GM19035 (cell line): ENCODE measurements around the gene LARP4B.

ENCODE experiments used
- ATAC-seq: cut with Tn5 transposase; IDR thresholded peaks from one replicate; pipeline ENCODE4 v1.9.1; 2021; ENCODE audit not compliant: unreplicated experiment

Gene LARP4B

DNA sequence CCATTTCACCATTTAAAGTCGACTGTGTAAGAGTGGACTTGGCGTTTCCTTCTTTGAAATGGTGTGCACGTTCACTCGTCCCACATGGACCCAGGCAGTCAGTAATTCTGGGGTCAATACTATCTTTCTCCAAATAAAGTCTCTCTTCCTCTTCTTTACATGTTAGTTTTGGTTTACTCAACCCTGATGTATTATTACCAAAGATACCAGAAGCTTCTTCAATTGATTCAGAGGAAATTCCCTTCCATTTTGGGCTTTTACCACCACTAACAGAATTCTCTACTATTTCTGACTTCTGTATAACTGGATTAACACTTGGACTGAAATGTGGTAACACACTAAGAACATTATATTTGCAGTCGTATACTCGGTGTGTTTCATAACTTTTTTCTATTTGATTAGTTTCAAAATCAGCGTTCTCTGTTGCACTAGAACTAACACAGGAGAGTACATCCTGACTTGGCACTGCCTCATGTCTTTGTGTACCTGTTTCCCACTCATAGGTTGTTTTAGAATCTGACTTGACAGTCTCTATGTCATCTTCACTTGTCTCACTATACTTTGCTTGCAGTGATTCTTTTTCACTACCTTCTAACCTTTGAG, 60.8 kb downstream of the LARP4B start:
- ATAC-seq: no peak

DNA sequence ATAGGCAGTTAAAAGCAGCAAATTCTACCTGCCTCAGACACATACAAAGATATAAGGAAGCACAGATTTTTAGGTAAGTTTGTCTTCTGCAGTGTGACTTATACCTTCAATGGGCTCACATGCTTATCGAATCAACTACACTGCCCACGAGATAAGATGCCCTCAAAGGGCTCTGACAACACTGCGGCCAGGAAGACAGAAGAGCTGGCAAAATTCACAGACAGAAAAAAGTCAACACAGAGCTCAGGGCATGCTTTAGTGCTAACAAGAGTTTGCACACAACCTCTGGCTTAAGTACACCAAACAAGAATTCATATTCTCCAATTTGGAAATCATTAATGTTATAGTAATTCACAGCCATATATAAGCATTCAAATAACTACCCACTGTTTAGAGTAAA, 62.3 kb downstream of the LARP4B start:
- no peak for ATAC-seq

DNA sequence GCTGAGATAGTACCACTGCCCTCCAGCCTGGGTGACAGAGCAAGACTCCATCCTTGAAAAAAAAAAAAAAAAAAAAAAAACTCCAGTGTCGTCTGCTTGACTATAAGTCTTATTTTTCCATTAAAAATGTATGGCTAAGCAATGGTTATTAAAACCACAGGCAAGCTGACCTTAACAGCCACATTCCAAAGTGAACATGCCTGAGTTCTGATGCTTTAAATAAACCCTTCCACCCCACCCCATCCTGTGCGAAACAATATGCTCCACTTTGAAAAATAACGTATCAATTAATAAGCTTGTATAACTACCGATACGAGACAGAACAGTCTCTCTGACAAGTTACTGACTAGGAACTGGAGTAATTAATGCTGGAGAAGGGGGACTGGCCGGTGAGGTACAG, 63.7 kb downstream of the LARP4B start:
- ATAC-seq: no peak

DNA sequence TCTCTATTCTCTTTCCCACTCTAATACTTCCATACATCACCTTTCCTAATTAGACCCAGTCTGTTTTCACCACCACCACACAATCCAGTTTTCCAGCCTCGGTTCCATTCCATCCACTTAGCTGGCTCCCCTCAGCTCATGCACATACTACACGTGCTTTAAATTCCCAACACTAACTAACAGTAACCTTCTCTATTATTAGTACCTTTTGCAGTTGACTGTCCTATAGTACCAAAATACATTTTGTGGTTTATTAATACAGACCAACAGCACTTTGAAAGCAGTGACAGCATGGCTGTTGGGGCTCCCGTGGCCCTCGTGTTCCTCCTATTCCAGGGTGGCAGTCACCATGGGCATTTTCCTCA, 64.9 kb downstream of the LARP4B start:
- ATAC-seq: no peak

DNA sequence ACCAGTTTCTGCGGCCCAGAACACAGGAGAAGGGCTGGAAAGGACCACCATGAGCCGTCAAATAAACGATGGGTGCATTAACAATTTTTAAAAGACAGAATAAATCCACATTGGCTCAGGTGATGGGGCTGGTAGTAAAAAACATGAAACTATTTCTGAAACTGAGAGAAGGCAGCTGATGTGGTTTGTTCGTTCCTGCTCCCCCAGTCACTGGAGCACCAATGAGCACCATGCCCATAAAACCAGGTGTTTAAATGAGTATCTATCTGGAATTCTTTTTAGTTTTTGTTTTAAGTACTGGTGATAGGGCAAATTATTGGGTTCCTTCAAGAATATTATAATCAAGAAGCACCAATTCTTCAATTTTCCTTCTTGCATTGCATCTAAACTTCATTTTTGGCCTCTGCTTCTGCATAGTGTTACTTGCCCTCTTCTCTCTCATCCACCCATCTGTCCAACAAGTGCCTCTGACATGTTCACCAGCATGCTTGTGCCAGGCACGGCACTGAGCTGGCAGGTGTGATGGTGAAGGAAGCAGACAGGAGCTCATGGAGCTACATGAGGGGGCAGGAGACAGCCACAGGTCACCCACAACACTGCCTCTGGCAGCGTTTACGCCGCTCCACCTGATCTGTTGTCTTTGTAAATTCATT, 65.5 kb downstream of the LARP4B start:
- ATAC-seq: no peak

DNA sequence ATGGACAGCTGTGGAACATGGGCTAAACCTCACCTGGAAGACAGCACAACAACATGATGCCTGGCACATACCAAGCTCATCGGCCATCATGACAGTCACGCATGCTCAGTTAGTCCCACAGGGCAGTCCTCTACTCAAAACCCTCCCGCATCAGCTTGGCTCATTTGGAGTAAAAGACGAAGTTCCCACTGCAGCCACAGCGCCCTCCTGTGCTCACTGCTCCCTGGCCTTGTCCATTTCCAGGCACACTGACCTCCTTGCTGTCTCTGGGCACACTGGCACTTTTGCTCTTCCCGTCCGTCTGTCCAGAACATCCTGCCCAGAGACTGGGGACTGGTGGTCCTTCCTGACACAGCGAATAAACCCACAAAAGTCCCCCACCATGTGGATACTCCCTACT, 66.2 kb downstream of the LARP4B start:
- no peak for ATAC-seq

DNA sequence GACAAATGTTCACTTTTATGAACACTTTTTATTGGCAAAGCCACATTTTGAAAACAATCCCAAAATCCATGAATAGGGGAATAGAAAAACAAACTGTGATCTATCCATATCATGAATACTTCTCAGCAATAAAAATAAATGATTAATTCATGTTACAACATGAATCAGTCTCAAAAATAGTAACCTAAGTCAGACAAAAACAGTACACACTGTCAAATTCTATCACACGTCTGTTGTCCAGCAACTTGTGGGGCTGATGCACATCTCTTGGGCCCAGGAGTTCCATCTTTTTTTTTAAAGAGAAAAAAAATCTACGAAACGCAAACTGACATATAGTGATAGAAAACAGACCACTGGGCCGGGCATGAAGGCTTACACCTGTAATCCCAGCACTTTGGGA, 71.0 kb downstream of the LARP4B start:
- ATAC-seq: no peak

DNA sequence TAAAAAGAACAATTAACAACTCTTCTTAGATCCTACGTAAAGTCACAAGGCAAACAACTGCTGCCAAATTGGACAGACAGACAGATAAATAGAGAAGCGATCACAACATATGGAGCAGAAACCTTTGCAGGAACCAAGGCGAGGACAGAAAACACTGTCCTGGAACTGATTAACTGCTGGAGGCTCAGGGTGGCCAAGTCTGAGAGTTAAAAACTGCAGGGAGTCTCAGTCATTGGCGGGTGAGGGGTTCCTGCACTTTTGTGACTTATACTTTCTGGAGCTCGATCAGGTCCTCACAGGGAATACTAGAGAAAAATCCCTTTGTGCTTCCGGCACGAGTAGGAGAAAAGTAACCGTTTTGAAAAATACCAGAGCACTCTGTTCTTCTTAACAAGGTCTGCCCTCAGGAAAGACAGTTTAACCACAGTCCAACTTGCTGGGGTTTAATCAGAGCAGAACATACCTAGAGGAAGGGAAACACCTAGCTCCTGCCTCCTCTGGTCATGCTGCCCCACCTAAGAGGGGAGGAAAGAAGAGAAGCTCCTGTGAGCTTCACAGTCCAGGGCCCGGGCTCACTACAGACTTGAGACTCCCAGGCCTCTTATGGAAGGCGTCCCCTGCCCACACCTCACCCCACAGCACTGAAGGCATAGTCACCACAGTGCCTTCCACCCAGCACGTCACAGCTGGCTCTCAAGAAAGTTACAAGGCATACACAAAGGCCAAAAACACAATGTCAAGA, 74.9 kb downstream of the LARP4B start:
- no peak for ATAC-seq

DNA sequence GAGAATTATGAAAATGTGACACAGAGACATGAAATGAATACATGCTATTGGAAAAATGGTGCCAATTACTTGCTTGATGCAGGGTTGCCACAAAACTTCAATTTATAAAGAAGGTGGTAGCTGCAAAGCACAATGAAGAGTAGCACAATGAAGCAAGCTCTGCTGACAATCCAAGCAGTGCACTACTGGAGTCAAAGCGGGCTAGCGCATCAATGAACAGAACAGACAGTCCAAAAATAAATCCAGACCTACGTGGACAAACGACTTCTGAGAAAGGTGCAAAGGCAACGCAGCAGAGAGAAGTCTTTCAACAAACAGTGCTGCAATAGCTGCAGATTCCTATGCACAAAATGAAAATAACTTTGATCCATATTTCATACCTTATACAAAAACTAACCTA, 75.8 kb downstream of the LARP4B start:
- ATAC-seq: no peak

DNA sequence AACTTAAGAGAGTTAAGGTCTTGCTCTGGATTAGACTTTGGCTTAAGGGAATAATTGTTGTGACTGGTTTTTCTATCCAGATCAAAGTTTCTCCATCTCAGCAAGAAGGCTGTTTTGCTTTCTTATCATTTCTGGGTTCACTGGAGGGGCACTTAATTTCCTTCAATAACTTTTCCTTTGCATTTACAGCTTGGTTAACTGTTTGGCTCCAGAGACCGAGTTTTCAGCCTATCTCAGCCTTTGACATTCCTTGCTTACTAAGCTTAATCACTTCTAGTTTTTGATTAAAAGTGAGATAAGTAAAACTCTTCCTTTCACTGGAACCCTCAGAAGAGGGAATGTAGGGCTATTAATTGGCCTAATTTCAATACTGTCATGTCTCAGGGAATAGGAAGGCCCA, 76.4 kb downstream of the LARP4B start:
- ATAC-seq: no peak

DNA sequence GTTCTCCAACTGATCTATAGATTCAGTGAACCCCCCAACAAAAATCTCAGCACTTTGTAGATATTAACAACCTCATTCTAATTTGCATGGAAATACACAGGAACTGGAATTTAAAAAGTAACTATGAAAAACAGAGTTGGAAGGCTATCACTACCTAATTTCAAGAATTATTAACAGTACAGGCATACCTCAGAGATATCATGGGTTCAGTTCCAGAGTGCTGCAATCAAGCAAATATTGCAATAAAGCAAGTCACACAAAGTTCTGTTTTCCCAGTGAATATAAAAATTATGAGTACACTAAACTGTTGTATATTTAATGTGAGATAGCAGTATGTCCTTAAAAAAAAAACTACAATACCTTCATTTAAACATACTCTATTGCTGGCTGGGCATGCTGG, 78.5 kb downstream of the LARP4B start:
- no peak for ATAC-seq

DNA sequence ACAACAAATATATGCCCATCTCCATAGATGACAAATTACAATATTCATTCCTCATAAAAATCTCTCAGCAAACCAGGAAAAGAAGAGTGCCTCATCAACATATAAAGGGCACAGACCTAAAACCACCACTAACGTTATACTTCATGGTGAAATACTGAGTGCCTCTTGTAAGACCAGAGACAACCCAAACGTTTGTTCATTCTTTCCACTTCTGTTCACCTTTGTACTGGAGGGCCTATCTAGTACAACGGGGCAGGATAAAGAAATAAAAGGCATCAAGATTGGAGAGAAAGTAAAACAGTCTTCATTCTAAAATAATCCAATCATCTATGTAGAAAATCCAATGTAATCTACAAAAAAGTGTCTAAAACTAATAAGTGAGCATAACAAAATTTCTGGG, 79.1 kb downstream of the LARP4B start:
- ATAC-seq: peak; percentile 36

DNA sequence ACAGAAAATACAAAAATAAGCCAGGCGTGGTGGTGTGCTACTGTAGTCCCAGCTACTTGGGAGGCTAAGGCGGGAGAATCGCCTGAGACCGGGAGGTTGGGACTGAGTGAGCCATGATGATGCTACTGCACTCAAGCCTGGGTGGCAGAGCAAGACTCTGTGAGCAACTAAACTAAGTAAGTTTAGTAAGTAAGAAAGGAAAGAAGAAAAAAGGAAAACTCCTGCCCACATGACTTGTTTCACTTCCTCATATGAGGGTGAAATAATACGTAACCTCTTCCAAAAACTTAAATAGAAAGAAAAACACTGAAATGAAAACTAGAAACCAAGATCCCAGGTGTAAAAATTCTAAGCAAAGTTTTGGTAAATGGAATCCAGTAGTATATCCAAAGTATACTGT, 79.6 kb downstream of the LARP4B start:
- ATAC-seq: peak; percentile 88

DNA sequence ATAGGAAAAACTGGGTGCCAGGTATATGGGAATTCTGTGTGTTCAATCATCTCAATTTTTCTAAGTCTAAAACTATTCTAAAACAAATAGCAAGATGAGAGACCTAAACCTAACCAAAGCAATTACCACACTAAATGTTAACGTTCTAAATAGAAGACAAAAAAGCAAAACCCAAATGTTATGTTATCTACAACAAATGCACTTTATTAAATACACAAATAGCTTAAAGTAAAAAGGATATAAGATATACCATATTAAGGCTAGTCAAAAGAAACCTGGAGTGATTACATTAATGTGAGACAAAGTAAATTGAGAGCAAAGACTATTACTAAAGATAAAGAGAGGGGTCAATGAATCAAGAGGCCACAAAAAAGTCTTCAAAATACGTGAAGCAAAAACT, 81.4 kb downstream of the LARP4B start:
- ATAC-seq: no peak

DNA sequence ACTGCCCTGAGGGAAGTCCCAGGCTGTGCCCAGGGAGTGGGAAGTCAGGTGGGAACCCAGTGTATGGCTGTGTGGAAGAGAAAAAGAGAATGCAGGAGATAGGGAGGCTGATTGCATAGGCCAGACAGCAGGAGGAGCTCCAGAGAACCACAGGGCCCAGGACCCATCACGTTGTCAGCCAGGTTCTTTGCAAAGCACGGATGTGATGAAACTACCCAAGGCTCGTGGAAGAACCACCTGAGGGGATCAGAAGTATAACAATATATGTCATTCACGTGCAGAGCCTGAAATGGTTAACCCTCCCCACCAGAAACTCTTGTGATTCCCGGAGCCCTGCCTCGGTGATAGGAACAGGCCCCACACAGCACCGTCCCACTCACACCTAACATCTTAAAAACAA, 83.6 kb downstream of the LARP4B start:
- no peak for ATAC-seq

DNA sequence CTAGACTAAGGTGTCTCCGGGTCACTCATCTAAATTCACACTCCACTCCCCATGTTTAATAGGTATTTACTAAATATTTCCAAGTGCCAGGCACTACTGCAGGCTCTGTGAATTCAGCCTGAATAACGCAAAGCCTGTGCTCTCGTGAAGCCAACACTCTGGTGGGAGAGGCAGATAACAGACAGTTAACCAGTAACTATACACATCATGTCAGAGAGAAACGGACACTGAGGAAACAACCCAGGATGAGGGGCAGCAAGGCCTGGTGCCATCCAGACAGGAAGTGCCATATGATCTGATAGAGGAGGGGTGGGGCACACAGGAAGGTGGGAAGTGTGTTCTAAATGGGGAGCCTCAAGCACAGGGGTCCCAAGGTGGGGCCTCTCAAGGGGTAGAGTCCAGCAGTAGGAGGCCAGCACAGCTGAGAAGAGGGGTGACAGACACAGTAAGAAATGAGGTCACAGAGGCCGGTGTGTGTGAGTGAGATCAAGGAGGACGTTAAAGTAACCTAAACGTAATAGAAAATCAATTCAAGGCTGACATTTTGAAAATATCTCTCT, 85.3 kb downstream of the LARP4B start:
- ATAC-seq: no peak

DNA sequence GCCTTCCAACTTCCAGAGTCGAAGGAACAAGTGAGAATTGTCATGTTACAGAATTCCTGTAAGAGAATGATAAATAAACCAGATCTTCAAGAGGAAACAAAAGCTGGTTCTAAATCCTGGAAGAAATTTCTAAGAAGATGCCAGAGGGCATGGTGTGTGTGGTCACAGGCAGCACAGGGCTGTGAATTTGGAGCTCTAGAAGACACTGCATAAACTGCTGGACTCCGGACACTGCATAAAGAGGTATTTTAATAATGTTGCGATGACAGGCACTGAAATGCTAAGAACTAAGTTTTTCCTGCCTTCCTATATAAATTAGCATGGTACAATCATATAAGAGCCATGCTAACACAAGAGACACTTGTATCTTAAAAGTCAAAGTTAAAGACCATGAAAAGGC, 86.0 kb downstream of the LARP4B start:
- ATAC-seq: no peak

DNA sequence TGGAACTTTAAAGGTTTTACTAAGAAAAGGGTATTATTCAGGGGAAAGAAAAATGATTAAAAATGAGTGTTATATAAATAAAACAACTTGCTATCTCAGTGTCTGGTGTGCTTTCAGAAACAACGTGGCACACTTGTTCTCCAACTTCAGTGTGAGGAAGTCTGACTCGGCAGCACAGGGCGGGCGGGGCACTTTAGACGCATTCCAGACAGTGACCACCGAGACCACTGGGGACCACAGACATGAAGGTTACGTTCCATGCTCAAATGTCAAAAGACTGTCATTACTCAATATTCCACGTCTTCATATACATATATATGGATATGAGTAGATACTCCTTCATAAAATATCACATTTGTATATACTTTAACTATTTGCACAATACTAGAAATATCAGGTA, 87.0 kb downstream of the LARP4B start:
- ATAC-seq: no peak

DNA sequence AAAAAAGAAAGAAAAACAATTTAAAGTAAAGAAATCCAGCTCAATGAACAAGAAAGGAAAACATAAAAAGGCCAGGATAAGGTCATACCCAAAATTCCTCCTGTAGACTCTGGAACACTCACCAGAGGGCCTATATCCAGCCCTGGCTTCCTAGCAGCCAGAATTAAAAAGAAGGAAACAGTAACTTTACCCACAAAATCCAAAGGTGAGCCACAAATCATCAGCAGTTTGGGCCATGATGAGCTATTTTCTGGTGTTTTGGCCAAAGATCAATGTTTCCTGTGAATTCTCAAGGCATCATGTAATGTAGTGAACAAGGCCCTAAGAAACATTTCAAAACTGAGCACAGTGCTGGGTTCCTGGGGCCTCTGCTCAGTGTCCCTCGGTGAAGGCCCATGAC, 87.8 kb downstream of the LARP4B start:
- no peak for ATAC-seq

DNA sequence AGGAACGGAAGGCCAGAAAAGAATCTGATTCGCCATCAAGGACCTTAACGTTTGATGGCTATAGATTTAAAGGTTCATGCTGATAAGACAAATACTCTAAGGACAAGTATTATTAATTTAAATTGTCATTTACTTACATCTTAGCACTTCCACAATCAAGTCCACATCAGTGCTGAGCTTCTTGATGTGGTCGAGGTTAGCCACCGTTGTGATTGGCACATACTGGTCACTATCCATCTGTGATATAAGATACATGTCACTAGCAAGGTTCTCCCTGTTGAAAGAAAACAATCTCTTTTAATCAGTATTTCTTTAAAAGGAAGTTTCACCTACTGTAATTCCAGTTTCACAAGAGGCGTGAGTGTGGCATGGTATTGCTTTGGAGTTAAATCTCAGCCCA, 88.7 kb downstream of the LARP4B start:
- ATAC-seq: no peak

DNA sequence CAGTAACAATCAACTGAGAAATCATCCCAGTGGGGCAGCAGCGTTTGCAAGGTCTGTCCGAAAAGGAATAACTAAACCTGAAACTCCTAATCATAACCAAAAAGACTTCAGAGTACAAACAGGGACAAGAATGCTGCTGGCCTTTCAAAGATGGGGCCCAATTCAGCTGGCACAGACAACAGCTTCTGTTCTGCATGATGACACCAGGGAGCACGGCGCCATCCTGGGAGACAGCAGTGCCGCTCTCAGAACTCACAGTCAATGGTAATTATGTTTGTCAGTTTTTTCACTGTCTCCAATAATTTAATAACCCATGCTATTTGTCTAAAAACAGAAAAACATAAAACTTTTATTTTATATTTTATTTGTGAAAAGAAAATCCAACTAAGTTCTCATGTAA, 90.0 kb downstream of the LARP4B start:
- no peak for ATAC-seq

DNA sequence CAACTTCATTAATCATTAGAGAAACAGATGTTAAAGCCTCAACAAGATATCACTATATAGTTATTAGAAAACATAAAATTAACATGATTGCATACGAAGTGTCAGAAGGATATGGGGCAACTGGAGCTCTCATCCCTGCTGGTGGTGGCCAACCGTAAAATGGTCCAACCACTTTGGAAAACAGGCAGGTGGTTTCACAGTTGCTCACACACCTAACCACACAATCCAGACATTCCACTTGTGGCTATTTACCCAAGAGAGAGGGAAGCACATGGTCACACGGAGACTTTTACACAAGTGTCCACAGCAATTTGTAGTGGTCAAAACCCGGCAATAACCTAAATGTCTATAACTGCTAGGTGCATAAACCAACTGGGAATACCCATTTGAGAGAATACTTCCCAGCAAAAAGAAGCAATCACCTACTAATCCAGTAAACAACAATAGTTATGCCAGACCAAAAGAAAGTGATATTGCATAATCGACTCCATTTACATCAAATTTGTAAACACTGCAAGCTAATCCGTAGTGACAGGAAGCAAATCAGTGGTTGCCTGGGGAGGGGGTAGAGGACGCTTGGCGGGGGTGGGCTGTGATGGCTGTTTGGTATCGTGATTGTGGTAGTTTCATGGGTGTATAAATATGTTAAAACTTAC, 91.8 kb downstream of the LARP4B start:
- ATAC-seq: no peak
